NCI-H2196 treated with DMSO at 0.1 percent for 48 hours (cell line): ENCODE data around the gene ANGPTL8.

Source experiments
- DNase-seq: peaks from one replicate; lab custom pipeline; 2025; ENCODE audit not compliant: unreplicated experiment; lab: John Stamatoyannopoulos, UW

The ANGPTL8 gene

DNA sequence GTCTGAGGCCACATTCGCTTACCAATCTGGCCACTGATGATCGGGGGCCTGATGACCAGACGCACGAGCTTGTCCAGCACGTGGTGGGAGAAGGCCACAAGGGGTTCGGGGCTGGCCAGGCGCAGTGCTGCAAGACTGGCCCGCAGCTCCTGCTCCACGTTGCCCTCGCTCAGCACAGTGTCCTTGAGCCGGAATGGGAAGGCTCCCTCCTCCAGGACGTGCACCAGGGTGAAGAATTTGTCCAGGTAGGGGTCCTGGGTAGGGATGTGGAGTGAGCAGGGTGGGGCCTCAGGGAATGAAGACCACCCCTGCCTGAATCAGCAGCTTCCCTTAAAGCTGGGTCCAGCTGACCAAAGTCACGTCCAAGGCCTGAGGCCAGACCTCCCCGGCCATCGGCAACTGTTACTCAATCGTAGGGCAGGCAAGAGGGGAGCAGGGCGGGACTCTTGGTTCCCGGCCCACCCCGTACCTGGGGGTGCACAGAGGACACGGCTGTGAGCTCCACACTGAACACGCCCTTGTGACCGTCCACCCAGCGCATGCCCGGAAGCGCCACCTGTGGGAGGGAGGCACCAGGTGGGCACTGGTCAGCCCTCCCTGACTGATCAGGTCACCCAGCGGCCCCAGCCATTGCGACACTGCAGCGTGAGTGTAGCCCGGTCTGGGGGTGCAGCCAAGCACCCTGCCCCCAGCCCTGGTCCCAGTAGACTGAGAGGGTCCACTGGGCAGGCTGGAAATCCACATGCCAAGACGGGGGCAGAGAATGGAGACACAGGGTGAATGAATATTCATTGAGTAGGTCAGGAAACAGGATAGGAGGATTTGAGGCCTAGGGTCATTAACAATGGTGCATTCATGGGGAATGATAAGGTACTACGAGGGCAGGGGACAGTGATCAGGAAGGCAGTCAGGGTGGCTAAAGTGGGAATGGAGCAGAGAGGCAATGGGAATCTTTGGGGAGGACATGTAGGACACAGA lies 2.8 kb upstream of the ANGPTL8 start:
- DNase-seq = no peak

DNA sequence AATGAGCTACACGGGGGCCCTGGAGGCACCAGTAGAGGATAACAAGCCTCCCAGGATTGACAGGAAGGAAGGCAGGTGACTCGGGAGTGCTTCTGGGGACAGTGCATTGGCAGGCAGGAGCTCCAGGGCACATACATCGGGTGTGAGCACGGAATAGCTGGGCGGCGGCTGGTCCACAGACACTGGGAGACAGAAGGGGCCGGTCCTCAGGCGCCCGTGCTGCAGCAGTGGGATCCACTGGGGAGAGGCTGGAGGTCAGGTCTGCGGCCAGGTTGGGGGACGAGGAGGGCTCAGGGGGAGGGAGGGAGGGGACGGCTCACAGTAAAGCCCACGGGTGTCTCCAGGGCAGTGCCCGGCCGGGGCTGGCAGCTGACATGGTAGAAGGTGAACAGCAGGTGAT lies 2.1 kb upstream of the ANGPTL8 start:
- no peak for DNase-seq

DNA sequence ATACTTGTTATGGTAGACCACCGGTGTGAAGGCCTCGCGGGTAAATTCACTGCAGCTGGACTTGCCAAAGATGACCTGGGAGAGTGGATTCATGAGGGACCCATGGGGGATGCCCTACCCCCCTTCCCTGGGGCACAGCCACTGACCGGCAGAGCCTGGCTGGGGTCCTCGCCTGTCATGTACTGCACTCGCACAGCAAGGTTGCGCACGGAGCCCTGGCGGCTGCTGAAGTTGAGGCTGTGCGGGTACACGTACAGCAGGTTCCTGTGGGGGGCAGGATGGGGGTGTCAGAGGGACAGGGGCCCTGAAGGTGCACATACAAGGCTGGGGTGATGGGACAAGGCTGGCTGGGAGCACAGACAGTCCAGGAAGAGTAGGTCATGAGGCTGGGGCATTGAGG lies 1.4 kb upstream of the ANGPTL8 start:
- DNase-seq = no peak

DNA sequence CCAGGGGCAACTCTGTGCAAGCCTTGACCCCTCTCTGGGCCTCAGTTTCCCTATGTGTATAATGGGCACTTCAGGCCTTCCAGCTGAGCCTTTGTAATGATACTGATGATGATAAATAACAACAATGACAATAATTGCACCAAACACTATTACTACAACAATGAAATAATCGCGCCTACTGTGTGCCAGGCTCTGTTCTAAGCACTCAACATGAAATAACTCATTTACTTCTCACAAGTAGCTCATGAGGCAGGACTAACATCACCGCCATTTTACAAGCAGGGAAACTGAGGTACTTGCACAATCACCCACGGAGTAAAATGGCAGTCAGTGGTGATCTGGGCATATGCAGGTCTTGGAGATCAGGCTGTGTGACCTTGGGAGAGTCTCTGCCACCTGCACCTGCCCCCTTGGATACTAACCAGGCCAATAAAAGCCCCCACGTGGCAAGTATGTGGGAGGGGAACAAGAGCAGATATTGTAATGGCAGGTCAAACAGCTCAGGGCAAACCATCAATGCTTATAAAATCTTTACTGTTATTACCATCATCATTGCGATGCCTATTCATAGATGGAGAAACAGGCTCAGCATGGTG lies 540 bp upstream of the ANGPTL8 start:
- no peak for DNase-seq

DNA sequence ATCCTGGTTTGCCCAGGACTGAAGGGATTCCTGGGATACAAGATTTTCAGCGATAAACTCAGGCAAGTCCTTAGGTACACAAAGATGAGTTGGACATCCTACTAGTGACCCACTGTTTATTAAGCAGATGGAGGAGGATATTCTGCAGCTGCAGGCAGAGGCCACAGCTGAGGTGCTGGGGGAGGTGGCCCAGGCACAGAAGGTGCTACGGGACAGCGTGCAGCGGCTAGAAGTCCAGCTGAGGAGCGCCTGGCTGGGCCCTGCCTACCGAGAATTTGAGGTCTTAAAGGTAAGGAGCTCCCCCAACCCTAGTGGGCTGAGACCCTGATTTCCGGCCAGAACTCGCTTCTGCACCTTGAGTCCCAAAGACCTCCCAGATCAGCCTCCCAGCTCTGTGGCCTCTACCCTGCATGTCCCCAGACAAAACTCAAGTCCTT lies 607 bp downstream of the ANGPTL8 start:
- no peak for DNase-seq

DNA sequence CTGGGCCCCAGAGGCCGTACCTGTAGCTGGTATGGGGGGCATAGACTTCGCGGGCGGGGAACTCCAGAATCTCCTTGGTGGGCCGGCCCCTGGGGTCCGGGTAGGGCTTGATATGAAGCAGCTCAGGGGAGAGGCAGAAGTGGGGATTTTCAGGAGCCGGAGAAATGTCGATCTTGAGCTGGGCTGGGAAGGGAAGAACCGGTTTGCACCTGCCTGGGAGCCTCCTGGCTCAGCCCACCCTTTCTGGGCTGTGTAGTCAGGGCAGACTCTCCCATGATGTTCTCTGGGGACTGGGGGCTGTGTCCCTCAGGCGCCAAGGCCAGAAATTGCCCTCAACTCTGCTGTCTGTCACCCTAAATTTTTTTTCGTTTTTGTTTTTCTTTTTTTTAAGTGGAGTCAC lies 2.6 kb downstream of the ANGPTL8 start:
- no peak for DNase-seq

DNA sequence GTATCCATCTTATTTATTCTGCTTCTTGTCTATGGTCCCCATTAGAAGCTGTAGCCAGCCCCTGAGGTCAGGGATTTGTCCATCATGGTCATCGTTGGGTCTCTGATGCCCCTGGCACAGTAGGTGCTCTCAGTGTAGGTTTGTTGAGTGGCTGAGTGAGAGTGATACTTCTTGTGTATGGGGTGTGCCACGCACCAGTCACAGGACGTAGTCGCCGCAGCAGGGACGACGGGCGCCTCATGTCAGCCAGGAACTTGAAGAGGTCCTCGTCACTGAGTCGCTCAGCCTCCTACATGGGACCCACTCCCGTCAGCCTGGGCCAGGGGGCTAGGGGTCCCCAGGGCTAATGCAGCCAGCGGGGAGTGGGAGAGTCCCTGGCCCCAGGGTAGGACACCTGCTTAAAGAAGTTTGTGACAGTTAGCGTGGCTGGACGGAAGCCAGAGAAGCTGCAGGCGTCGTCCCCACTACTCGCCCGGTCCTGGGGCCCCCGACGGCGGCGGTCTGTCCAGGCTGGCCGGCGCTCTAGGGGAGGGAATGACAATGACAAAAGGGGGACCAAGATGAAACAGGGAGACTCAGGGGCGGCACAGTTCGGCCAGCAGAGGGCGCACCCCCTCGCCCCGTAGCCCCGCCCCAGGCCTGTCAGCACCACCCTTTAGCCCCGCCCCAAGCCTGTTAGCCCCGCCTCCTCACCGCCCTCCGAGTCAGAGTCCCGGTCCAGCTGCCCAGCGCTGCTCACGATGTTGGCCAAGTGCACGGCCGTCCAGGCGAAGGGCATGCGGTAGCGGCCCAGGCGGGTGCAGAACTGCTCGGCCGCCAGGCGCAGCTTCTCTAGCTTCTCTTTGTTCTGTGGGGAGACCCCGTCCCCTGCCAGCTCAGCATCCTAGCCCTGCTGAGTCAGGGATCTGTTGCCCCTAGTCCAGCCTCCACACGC lies 3.7 kb downstream of the ANGPTL8 start:
- peak; percentile 64 for DNase-seq

DNA sequence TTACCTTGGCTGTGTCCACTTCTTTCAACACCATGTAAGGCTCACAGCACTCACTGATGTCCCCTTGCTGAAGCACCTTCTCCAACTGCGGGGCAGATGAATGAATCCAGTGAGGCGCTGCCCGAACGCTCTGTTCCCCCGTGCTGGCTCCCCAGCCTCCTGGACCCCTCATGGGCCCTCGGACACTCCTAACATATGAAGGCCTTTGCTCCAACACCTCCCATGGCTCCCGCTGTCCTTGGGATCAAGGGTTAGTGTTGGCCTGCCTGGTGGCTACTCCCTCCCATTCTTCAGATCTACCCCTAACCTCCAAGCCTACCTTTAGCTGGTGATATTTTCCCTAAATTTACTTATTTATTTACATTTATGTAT lies 4.4 kb downstream of the ANGPTL8 start:
- no peak for DNase-seq

DNA sequence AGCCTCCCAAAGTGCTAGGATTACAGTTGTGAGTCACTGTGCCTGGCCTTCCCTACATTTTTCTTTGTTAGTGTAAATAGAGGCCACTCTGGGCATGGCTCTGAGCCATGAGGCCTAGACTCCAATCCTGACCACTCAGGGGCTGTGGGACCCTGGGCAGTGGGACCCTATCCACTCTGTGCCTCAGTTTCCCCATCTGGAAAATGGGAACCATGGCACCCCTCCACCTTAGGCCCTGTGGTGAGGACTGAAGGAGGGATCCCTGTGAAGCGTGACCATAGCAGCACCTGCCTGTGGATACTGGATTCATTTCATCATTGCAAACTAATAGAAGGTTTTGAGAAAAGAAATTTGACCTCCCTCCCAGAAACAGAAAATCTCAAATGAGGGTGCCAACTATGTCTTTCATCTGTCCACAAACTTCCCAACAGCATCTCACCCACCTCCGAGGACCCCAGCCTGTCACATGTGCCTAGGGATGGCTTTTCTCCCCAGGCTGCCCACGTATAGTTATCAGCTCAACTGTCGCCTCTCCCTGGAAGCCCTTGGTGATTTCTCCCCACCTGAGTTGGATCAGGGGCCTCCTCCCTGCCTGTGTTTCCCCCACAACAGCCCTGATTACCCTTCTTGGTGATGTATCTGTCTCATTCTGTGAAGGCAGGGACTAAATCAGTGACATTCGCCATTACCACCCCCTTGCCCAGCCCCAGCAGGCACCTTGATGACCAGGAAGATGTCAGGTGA lies 5.6 kb downstream of the ANGPTL8 start:
- no peak for DNase-seq

DNA sequence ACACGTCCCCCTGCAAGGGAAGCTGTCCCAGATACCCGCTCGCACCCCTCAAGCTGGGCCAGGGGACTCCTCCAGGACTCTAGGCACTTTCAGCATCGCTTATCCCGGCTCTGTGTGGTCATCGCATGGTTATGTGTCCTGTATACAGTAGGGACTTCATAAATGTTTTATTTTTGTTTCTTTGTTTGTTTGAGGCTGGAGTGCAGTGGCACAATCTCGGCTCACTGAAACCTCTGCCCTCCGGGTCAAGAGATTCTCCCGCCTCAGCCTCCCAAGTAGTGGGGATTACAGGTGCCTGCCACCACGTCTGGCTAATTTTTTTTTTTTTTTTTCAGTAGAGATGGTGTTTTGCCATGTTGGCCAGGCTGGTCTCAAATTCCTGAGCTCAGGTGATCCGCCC lies 7.5 kb downstream of the ANGPTL8 start:
- DNase-seq = no peak

DNA sequence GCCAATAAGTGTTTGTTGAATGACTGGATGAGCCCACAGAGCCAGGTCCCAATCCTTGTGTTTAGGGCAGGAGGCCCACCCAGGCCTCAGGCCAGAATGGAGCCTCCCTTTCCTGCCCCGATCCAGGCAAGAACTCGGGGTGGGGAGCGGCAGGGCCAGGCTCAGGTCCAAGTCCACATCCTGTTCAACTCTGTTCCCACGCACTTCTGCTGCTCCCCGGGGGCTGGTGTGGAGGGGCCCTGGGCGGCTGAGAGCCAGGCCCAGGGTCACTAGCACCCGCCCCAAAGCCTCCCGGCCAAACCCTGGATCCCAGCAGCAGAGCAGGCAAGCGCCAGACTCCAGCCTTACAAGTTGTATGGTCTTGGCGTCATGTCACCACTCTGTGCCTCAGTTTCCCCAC lies 8.0 kb downstream of the ANGPTL8 start:
- DNase-seq = no peak

DNA sequence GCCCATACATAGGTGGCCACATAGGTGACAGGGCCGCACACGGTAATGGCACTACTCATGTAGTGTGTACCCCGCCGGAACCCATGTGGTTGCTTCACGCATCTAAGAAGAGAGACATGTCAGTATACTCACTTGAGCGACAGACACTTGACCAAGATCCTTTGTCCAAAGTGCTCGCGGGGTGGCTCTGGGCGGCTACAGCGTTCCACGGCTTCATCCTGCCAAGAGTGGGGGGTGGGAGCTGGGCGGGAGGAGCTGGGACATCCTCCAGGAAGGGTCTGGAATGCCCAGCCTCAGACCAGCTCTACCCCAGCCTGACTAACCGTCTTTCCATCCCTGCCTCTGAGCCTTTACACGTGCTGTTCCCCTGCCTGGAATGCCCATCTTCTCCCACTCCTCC lies 8.5 kb downstream of the ANGPTL8 start:
- DNase-seq = no peak

DNA sequence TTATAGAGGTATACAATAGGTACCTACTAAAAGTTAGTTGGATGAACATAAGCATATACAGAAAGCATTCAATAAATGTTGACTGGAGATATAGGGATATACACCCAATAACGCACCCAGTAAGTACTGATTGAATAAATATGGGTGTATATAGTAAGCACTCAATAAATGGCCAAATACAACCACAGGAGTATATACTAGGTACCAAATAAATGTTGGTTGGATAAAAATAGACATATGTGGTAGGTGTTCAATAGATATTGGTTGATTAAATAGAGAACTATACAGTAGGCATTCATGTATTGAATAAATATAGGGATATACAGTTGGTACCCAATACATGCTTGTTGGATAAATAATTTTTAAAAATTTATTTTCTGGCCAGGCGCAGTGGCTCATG lies 9.4 kb downstream of the ANGPTL8 start:
- no peak for DNase-seq

DNA sequence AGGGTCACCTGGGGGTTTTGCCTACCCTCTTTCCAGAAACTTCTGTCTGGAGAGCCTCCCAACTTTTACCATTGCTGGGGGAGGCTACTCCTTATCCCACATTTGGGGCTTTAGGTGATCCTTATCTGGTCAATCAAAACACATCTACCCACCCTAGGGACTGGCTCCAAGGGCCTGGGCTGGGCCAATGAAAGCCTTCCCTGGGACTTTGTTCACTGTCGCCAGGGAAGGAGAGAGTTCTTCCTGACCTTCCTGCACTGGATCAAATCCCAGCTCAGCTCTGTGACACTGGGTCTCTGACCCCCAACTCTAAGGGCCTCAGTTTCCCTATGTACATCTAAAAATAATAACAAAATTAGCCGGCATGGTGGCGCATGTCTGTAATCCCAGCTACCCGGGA lies 11.8 kb downstream of the ANGPTL8 start:
- DNase-seq = no peak

DNA sequence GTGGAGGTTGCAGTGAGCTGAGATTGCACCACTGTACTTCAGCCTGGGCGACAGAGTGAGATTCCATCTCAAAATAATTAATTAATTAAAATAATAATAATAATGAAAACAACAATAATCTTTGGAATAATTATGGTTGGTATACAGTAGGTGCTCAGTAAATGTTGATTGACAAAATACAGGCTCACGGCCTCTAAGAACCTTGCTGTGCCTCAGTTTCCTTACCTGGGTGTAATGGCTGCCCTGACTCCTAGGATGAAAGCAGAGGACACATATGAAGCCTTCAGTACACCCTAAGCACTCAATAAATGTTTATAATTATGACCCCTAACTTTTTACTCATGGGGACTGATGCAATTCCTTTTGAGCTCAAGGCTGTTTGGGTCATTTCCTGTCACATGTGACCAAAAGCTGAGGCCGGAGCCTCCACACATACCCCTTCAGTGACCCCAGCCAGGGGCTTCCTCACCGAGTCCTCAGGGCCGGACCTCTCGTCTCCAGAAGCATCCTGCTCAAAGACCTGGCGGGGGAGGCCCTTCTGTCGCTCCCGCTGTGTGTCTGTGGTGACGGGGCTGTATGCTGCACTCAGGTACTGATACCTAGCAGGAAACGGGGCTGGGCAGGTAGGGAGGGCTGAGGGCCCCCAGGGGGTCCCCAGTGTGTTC lies 12.4 kb downstream of the ANGPTL8 start:
- no peak for DNase-seq

DNA sequence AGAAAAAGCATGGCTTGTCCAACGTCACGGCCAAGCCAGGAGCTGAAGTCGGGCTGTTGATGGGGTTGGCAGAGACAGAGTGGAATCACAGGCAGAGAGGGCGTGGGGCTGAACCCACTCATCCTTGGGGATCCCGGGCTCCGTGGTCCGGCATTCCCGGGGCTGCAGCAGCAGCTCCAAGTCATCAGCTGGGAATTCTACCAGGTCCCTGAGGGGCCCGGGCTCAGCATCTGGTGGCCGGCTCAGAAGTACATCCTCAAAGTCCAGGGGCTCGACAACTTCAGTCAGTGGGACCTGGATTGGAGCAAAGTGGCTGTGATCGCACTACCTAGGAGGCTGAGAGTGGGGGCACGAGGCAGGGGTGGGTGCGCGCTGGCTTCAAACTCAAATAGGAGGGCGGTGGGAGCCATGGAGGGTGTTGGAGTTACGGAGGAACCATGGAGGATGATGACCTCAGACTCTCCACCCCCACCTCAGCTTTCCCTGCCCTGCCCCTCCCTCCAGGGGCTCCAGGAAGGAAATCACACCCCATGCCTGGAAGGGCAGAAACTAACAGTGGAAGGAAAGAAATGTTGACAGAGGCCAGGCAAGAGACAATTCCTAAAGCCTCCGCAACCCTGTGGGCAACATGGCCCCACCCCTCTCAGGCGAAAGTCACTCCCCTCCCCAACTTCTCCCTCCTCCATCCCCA lies 13.4 kb downstream of the ANGPTL8 start:
- DNase-seq = no peak

DNA sequence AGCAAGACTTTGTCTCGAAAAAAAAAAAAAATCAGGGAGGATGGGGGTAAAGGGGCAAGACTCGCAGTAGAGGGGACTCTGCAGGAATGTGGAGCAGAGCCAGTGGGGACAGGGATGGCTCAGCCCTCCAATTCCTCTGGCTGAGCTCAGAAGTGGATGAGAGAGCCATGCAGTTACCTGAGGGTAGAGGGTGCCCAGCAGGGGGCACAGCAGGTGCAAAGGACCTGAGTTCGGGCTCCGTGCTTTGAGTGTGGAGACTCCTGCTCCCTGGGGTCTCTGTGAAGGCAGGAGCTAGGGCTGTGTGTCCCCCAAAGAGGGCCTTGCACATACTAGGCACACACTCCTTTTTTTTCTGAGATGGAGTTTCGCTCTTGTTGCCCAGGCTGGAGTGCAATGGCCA lies 15.2 kb downstream of the ANGPTL8 start:
- DNase-seq = no peak

DNA sequence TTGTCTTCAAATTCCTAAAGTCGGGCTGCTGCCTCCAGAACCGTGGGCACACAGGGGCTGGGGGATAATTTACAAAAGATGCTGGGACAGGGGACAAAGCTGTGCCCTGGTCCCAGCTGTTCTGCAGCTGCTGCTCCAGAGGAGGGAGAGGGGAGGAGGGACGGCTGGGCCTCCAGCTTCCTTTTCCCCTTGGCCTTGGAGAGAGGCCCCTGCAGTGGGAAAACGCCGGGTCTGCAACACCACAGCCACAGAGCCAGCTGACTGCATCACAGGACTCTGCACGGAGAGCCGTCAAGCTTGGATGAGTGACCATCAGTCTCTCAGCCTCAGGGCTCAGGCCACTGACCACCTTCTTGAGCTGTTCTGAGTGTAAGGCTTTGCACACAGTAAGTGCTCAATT lies 16.8 kb downstream of the ANGPTL8 start:
- no peak for DNase-seq

DNA sequence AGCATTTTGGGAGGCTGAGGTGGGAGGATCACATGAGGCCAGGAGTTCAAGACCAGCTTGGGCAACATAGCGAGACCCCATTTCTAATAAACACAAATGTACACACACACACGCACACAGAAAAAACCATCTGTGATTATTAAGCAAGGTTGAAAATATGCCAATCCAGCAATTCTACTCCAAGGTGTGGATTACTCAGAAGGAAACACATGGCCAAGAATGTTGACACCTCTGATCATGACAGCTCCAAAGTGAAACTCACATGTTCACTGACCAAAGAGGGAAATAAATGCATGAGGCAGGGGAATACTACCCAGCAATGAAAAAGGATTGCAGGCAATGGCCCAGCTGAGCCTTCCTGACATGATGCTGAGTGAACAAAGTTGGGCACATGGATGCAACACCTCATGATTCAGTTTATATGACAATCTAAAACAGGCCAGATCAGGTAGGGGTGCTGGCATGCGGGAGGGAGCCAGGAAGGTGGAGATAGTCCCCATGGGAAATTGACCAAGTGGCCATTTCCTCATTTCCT lies 18.5 kb downstream of the ANGPTL8 start:
- no peak for DNase-seq
